PC-3 (cell line): ENCODE data around the gene SARNP.
"Not testable (repeated sequence)": the region's sequence is repeated elsewhere in the genome, so short reads cannot be mapped to it uniquely, and the experiment has no call there.

Source experiments
- CTCF ChIP-seq: fragments of 300-600 bp; sonication (generic); conservative IDR thresholded peaks from 2 replicates; pipeline ENCODE4 v1.5.1; 2017; ENCODE audit warnings: antibody characterized with exemption, low read depth, mild to moderate bottlenecking, low read length
- EZH2phosphoT487 ChIP-seq: fragments of 300-600 bp; sonication (generic); IDR thresholded peaks from 2 replicates; pipeline ENCODE4 v1.6.1; 2018; ENCODE audit warnings: mild to moderate bottlenecking, antibody characterized with exemption, low read length, borderline replicate concordance

GRCh38 chr12:55834400-55834799 lies 16.9 kb upstream of the SARNP start:
- TF ChIP-seq CTCF, EZH2phosphoT487: not testable (repeated sequence)
